ENCODE measurements around the gene ECE1.

Gene ECE1

DNA sequence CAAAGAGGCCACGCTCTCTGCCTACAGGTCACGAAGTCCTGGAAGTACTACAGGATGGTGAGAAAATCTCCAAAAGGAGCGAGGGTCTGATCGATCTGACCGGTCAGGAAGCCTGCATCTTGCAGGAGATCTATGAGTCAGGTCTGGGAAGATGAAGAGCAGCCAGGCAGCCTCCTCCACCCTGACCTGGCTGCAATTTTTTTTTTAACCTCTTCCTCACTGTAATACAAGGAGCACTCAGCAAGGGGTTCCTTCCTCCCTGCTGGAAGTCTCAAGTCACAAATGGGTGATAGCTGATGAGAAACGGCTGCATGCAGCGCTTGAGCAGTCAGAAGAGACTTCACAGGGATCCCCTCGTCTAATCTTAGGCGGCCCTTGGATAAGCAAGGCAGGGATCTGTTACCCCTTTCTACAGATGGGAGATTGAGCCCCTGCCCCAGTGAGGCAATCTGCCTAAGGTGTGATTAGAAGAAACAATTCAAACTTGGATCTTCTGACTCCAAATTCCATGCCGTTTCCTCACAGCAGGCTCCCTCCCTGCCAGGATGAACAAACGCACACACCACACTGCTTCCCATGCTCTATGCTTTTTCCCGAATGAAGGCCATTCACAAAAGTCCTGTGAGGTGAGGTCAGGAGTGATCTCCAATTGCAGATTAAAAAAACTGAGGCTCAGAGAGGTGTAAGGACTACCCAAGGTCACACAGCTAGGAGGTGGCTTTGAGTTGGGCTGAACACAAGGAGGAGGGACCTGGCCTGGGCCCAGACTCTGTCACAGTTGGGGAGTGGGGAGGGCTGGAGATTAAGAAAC, 48.3 kb downstream of the ECE1 start:
- no peaks in the 10 kb centered on the region for H3K27me3 ChIP-seq (replicated peaks; ENCODE audit: control insufficient read depth, insufficient read depth, low read length)
- TF ChIP-seq, protein P1, sequence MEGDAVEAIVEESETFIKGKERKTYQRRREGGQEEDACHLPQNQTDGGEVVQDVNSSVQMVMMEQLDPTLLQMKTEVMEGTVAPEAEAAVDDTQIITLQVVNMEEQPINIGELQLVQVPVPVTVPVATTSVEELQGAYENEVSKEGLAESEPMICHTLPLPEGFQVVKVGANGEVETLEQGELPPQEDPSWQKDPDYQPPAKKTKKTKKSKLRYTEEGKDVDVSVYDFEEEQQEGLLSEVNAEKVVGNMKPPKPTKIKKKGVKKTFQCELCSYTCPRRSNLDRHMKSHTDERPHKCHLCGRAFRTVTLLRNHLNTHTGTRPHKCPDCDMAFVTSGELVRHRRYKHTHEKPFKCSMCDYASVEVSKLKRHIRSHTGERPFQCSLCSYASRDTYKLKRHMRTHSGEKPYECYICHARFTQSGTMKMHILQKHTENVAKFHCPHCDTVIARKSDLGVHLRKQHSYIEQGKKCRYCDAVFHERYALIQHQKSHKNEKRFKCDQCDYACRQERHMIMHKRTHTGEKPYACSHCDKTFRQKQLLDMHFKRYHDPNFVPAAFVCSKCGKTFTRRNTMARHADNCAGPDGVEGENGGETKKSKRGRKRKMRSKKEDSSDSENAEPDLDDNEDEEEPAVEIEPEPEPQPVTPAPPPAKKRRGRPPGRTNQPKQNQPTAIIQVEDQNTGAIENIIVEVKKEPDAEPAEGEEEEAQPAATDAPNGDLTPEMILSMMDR (IDR thresholded peaks at IDR 0.05; ENCODE audit: insufficient read depth, low read length, poor library complexity, severe bottlenecking), result no peak
- H3K4me3 ChIP-seq (replicated peaks; ENCODE audit: low read depth, low read length), result no peak overlapping the region
- H3K36me3 ChIP-seq (ENCODE audit: control insufficient read depth, insufficient read depth, low read length), result peaks cover 13% of the 10 kb centered on the region
- DNase-seq (ENCODE audit: extremely low read depth, insufficient read length), result no peak

DNA sequence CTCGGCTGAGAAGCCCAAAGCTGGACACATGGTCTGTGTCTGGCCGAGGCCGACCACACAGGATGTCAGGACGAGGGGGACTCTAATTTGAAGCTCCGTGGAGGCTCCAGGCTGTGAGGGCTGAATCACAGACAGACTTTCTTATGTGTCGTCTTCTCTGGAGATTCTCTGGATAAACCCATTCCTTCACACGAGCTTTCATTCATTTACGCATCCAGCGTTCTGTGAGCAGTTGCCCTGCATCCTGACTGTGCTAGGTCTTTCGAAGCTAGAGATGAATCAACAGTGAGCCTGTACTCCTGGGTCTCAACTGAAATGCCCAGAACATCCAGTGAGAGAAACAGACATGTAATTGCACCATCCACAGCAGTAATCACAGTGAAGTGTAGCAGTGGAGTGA, 49.6 kb downstream of the ECE1 start:
- DNase-seq (ENCODE audit: extremely low read depth, insufficient read length), result no peak
- Histone ChIP-seq H3K36me3 (ENCODE audit: control insufficient read depth, insufficient read depth, low read length) (peaks cover 17% of the 10 kb centered on the region), H3K4me3 (replicated peaks; ENCODE audit: low read depth, low read length) (no peak overlapping the region), H3K27me3 (replicated peaks; ENCODE audit: control insufficient read depth, insufficient read depth, low read length) (no peaks in the 10 kb centered on the region)
- TF ChIP-seq, protein P1 (IDR thresholded peaks at IDR 0.05; ENCODE audit: insufficient read depth, low read length, poor library complexity, severe bottlenecking), result no peak

- Histone ChIP-seq H3K36me3 (ENCODE audit: control insufficient read depth, insufficient read depth, low read length) (peaks cover 13% of the 10 kb centered on the region), H3K4me3 (replicated peaks; ENCODE audit: low read depth, low read length) (no peak overlapping the region), H3K27me3 (replicated peaks; ENCODE audit: control insufficient read depth, insufficient read depth, low read length) (no peaks in the 10 kb centered on the region)
- TF ChIP-seq, protein P1 (IDR thresholded peaks at IDR 0.05; ENCODE audit: insufficient read depth, low read length, poor library complexity, severe bottlenecking), result no peak
- DNase-seq (ENCODE audit: extremely low read depth, insufficient read length), result no peak
Measured at GRCh38 chr1:21239221-21239620, 51.0 kb downstream of the ECE1 start.

GRCh38 chr1:21238141-21238800, 52.0 kb downstream of the ECE1 start:
- Histone ChIP-seq H3K4me3 (replicated peaks; ENCODE audit: low read depth, low read length) (no peak overlapping the region), H3K36me3 (ENCODE audit: control insufficient read depth, insufficient read depth, low read length) (peaks cover 11% of the 10 kb centered on the region), H3K27me3 (replicated peaks; ENCODE audit: control insufficient read depth, insufficient read depth, low read length) (no peaks in the 10 kb centered on the region)
- DNase-seq (ENCODE audit: extremely low read depth, insufficient read length), result no peak
- TF ChIP-seq, protein P1 (IDR thresholded peaks at IDR 0.05; ENCODE audit: insufficient read depth, low read length, poor library complexity, severe bottlenecking), result no peak

DNA sequence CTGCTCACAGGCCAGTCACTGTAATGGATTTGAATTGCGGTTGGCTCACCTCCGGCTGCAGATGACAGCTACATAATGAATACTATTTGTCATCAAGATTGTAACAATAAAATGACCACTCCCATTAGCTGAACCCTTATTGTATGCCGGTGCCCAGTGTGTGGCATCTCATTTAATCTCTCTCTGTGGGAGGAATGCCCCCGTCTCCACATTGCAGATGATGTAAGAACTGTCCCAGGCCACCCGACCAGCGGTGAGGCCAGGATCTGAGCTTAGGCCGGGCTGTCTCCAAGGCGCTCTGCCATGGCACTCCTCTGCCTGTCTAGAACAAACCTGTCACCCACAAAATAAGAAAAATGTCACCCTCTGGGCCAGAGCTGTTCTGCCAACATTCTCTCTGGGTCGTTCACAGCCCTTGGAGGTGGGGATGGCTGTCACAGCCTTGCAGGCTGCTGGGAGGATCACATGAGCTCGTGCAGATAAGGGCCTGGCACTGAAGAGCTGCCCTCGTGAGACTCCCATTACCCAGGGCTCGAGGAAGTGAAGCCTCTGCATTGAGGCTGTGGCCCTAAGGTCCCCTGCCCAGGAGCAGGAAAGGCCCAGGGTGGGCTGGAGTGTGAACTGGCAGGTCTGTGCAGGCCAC, 52.7 kb downstream of the ECE1 start:
- Histone ChIP-seq H3K36me3 (ENCODE audit: control insufficient read depth, insufficient read depth, low read length) (peaks cover 11% of the 10 kb centered on the region), H3K4me3 (replicated peaks; ENCODE audit: low read depth, low read length) (no peak overlapping the region), H3K27me3 (replicated peaks; ENCODE audit: control insufficient read depth, insufficient read depth, low read length) (no peaks in the 10 kb centered on the region)
- TF ChIP-seq, protein P1 (IDR thresholded peaks at IDR 0.05; ENCODE audit: insufficient read depth, low read length, poor library complexity, severe bottlenecking), result no peak
- no peak for DNase-seq (ENCODE audit: extremely low read depth, insufficient read length)
